Osteocyte (in vitro differentiated cells): Measurements from ENCODE around the gene SSC4D. TPM values are rescaled to one million over a fixed set of nuclear protein-coding genes. Genes with fewer than 3 reads are reported as not detected.
"Not testable (repeated sequence)": the region's sequence is repeated elsewhere in the genome, so short reads cannot be mapped to it uniquely, and the experiment has no call there.

Experiments
- DNase-seq: peaks from one replicate; pipeline ENCODE4 v3.0.0; 2021; ENCODE audit warnings: mixed read lengths; ENCODE audit not compliant: unreplicated experiment; ENCODE audit errors: extremely low spot score
- H3K27ac Mint-ChIP-seq: one replicate; pipeline ENCODE4 v1.8.0; 2021; ENCODE audit warnings: mild to moderate bottlenecking, mixed read lengths; ENCODE audit not compliant: unreplicated experiment
- H3K27me3 Mint-ChIP-seq: one replicate; pipeline ENCODE4 v1.8.0; 2021; ENCODE audit warnings: mixed read lengths; ENCODE audit not compliant: unreplicated experiment
- H3K36me3 Mint-ChIP-seq: one replicate; pipeline ENCODE4 v1.8.0; 2021; ENCODE audit warnings: mixed read lengths; ENCODE audit not compliant: unreplicated experiment
- H3K4me1 Mint-ChIP-seq: one replicate; pipeline ENCODE4 v1.8.0; 2021; ENCODE audit warnings: mixed read lengths; ENCODE audit not compliant: unreplicated experiment
- H3K4me3 Mint-ChIP-seq: one replicate; pipeline ENCODE4 v1.8.0; 2021; ENCODE audit warnings: mild to moderate bottlenecking, moderate library complexity, mixed read lengths; ENCODE audit not compliant: unreplicated experiment
- H3K9me3 Mint-ChIP-seq: one replicate; pipeline ENCODE4 v1.8.0; 2021; ENCODE audit warnings: mixed read lengths; ENCODE audit not compliant: unreplicated experiment
- total RNA-seq: library from RNA; stranded (reverse); gene quantifications from 2 replicates; pipeline ENCODE4 v1.2.1, GENCODE V29; 2021
- TF ChIP-seq, protein P1 (sequence below): fragments of 200-600 bp; sonication (generic); IDR thresholded peaks from 2 replicates; pipeline ENCODE4 v1.5.0; 2021; ENCODE audit warnings: antibody characterized with exemption, mild to moderate bottlenecking, moderate library complexity

SSC4D gene
- total RNA-seq, 1 donor from 2014 or later: 0.89 TPM

GRCh38 chr7:76393116-76394031, 16.1 kb downstream of the SSC4D start:
- DNase-seq: peak; percentile 96
- Mint-ChIP-seq H3K4me3 (peak overlapping the region; percentile 73), H3K36me3 (no peaks in the 10 kb centered on the region), H3K9me3 (no peaks in the 10 kb centered on the region), H3K4me1 (peaks cover 22% of the 10 kb centered on the region), H3K27me3 (no peaks in the 10 kb centered on the region), H3K27ac (peak overlapping the region; percentile 96)
- TF ChIP-seq, protein P1, sequence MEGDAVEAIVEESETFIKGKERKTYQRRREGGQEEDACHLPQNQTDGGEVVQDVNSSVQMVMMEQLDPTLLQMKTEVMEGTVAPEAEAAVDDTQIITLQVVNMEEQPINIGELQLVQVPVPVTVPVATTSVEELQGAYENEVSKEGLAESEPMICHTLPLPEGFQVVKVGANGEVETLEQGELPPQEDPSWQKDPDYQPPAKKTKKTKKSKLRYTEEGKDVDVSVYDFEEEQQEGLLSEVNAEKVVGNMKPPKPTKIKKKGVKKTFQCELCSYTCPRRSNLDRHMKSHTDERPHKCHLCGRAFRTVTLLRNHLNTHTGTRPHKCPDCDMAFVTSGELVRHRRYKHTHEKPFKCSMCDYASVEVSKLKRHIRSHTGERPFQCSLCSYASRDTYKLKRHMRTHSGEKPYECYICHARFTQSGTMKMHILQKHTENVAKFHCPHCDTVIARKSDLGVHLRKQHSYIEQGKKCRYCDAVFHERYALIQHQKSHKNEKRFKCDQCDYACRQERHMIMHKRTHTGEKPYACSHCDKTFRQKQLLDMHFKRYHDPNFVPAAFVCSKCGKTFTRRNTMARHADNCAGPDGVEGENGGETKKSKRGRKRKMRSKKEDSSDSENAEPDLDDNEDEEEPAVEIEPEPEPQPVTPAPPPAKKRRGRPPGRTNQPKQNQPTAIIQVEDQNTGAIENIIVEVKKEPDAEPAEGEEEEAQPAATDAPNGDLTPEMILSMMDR: no peak

- Mint-ChIP-seq H3K9me3 (no peaks in the 10 kb centered on the region), H3K36me3 (no peaks in the 10 kb centered on the region), H3K27ac (peak overlapping the region; percentile 96), H3K4me3 (peak overlapping the region; percentile 73), H3K4me1 (peaks cover 22% of the 10 kb centered on the region), H3K27me3 (no peaks in the 10 kb centered on the region)
- TF ChIP-seq, protein P1: no peak
- no peak for DNase-seq
Observed at GRCh38 chr7:76392531-76393115, 16.9 kb downstream of the SSC4D start.

GRCh38 chr7:76390092-76390491, 19.4 kb downstream of the SSC4D start:
- TF ChIP-seq, protein P1: no peak
- H3K36me3 Mint-ChIP-seq: no peaks in the 10 kb centered on the region
- H3K4me3 Mint-ChIP-seq: no peak overlapping the region
- peaks cover 22% of the 10 kb centered on the region for H3K4me1 Mint-ChIP-seq
- no peaks in the 10 kb centered on the region for H3K9me3 Mint-ChIP-seq
- no peak overlapping the region for H3K27ac Mint-ChIP-seq
- H3K27me3 Mint-ChIP-seq: no peaks in the 10 kb centered on the region
- no peak for DNase-seq

DNA sequence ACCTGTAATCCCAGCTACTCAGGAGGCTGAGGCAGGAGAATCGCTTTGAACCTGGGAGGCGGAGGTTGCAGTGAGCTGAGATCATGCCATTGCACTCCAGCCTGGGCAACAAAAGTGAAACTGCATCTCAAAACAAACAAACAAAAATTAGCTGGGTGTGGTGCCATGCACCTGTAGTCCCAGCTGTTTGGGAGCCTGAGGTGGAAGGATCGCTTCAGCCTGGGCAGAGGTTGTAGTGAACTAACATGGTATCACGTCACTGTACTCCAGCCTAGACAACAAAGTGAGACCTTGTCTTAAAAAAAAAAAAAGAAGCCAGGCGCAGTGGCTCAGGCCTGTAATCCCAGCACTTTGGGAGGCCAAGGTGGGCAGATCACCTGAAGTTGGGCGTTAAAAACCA, 21.7 kb downstream of the SSC4D start:
- H3K9me3 Mint-ChIP-seq, H3K27me3 Mint-ChIP-seq, H3K4me3 Mint-ChIP-seq, H3K36me3 Mint-ChIP-seq, H3K27ac Mint-ChIP-seq, DNase-seq: not testable (repeated sequence)
- peaks cover 16% of the 10 kb centered on the region for H3K4me1 Mint-ChIP-seq

DNA sequence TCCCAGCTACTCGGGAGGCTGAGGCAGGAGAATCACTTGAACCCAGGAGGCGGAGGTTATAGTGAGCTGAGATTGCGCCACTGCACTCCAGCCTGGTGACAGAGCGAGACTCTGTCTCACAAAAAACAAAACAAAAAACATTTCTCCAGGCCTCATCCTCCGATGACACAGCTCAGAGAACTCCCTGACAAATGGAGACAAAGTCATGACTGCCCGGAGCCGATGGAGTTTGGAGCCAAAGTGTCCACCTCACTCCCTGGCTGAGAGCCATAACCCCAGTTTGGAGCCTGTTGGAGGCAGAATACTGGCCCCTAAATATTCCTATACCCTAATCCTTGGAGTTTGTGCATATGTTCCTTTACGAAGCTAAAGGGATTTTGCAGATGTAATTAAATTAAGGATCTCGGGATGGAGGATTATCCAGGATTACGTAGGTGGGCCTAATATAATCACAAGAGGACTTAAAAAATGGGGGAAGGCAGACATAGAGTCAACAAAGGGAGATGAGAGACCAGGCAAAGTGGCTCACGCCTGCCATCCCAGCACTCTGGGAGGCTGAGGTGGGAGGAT, 22.7 kb downstream of the SSC4D start:
- H3K4me3 Mint-ChIP-seq: no peak overlapping the region
- DNase-seq: no peak
- no peaks in the 10 kb centered on the region for H3K9me3 Mint-ChIP-seq
- H3K27me3 Mint-ChIP-seq: no peaks in the 10 kb centered on the region
- H3K4me1 Mint-ChIP-seq: peaks cover 11% of the 10 kb centered on the region
- TF ChIP-seq, protein P1: no peak
- no peak overlapping the region for H3K27ac Mint-ChIP-seq
- no peaks in the 10 kb centered on the region for H3K36me3 Mint-ChIP-seq
